NCI-H1048 (cell line): ENCODE data around the gene DYRK4.

Experiments
- DNase-seq: peaks from one replicate; lab custom pipeline; 2025; lab: John Stamatoyannopoulos, UW

DYRK4 gene

GRCh38 chr12:4564818-4565217 lies 2.8 kb downstream of the DYRK4 start:
- DNase-seq, result no peak

GRCh38 chr12:4566474-4566873 lies 4.5 kb downstream of the DYRK4 start:
- DNase-seq, result no peak

GRCh38 chr12:4567073-4567881 lies 5.3 kb downstream of the DYRK4 start:
- DNase-seq, result no peak

- no peak for DNase-seq
Measured at GRCh38 chr12:4569261-4569660, 7.3 kb downstream of the DYRK4 start.

- no peak for DNase-seq
Measured at GRCh38 chr12:4572680-4573079, 10.7 kb downstream of the DYRK4 start.

GRCh38 chr12:4579305-4580102 lies 17.5 kb downstream of the DYRK4 start:
- no peak for DNase-seq

- DNase-seq, result no peak
Measured at GRCh38 chr12:4580281-4580688, 18.3 kb downstream of the DYRK4 start.

- DNase-seq, result no peak
Measured at GRCh38 chr12:4584281-4584680, 22.3 kb downstream of the DYRK4 start.

- no peak for DNase-seq
Measured at GRCh38 chr12:4584896-4585295, 22.9 kb downstream of the DYRK4 start.

GRCh38 chr12:4586500-4586899 lies 24.5 kb downstream of the DYRK4 start:
- DNase-seq, result no peak

- no peak for DNase-seq
Measured at GRCh38 chr12:4587108-4587507, 25.1 kb downstream of the DYRK4 start.

GRCh38 chr12:4588916-4589315 lies 26.9 kb downstream of the DYRK4 start:
- no peak for DNase-seq

- no peak for DNase-seq
Measured at GRCh38 chr12:4589941-4590340, 27.9 kb downstream of the DYRK4 start.

- DNase-seq, result no peak
Measured at GRCh38 chr12:4591180-4591687, 29.2 kb downstream of the DYRK4 start.

GRCh38 chr12:4595881-4596280 lies 33.9 kb downstream of the DYRK4 start:
- no peak for DNase-seq

GRCh38 chr12:4603421-4603820 lies 41.4 kb downstream of the DYRK4 start:
- no peak for DNase-seq

GRCh38 chr12:4603946-4604345 lies 41.9 kb downstream of the DYRK4 start:
- no peak for DNase-seq

- DNase-seq, result peak; percentile 69
Measured at GRCh38 chr12:4604684-4605193, 42.7 kb downstream of the DYRK4 start.

GRCh38 chr12:4607056-4607455 lies 45.0 kb downstream of the DYRK4 start:
- no peak for DNase-seq

GRCh38 chr12:4609071-4609470 lies 47.1 kb downstream of the DYRK4 start:
- DNase-seq, result no peak

GRCh38 chr12:4610481-4610880 lies 48.5 kb downstream of the DYRK4 start:
- DNase-seq, result no peak

GRCh38 chr12:4615667-4616066 lies 53.7 kb downstream of the DYRK4 start:
- DNase-seq, result no peak

- no peak for DNase-seq
Measured at GRCh38 chr12:4621511-4621910, 59.5 kb downstream of the DYRK4 start.
